Measurements from ENCODE around the gene HOGA1. TPM values are rescaled to one million over a fixed set of nuclear protein-coding genes. Genes with fewer than 3 reads are reported as not detected.

Gene HOGA1
- total and polyA plus RNA-seq, 2 donors (not counting 3 experiments of a cell fraction or from before 2014, with no cell fraction given), result 0.44 to 0.91 TPM

- POLR2A ChIA-PET, result no interaction called here
- Histone ChIP-seq H4K20me1 (replicated peaks; ENCODE audit: control insufficient read depth, extremely low read depth, insufficient read depth, low read length) (no peaks in the 10 kb centered on the region), H3K27me3 (ENCODE audit: control insufficient read depth in 2 of 2, insufficient read depth in 2 of 2, low read length in 2 of 2) (no peaks in the 10 kb centered on the region), H3K9ac (replicated peaks; ENCODE audit: extremely low read depth, insufficient read depth, low read length) (no peak overlapping the region), H3K4me2 (ENCODE audit: insufficient read depth, low read length) (no peak overlapping the region), H3K36me3 (ENCODE audit: control insufficient read depth in 2 of 2, extremely low read depth in 1 of 2, insufficient read depth in 2 of 2, low read length in 2 of 2) (no peaks in the 10 kb centered on the region), H3K9me3 (replicated peaks; ENCODE audit: control insufficient read depth, insufficient read depth, low read length) (no peaks in the 10 kb centered on the region), H3K4me1 (ENCODE audit: control insufficient read depth, extremely low read depth, insufficient read depth, low read length) (no peaks in the 10 kb centered on the region), H2AFZ (ENCODE audit: low read depth, low read length) (no peak overlapping the region), H3K27ac (ENCODE audit: insufficient read depth, low read depth, low read length) (no peak overlapping the region), H3K79me2 (ENCODE audit: control insufficient read depth, insufficient read depth, low read length) (no peaks in the 10 kb centered on the region), H3K4me3 (replicated peaks in 1 of 3; ENCODE audit: insufficient read depth in 1 of 3, low read depth in 1 of 3, low read length in 3 of 3) (no peak overlapping the region), H3K9me1 (replicated peaks; ENCODE audit: control insufficient read depth, extremely low read depth, insufficient read depth, low read length) (no peaks in the 10 kb centered on the region)
- FAIRE-seq, result no peak
- no TSS peak for BruUV-seq (replicated peaks)
- intact Hi-C loops (cut with micrococcal nuclease) (no loop called here), dilution Hi-C loops (cut with MboI; ENCODE audit: extremely low pct_ligation_motif_present, low sequenced_read_pairs) (no loop called here)
- CTCF ChIA-PET, result interaction anchor here (0.9 to 9.6 kb wide), 5 partner anchors 12 to 145 kb away, joined by 3 to 304 read pairs (median 10); partner anchors contain the start of gene ANKRD2
- no peak for DNase-seq (ENCODE audit: low read depth, low spot score)
- TF ChIP-seq FOS (IDR thresholded peaks at IDR 0.05; ENCODE audit: borderline replicate concordance, insufficient read depth, low read length), result no peak
- no peak for TF ChIP-seq MAX (IDR thresholded peaks at IDR 0.05; ENCODE audit: insufficient read depth, insufficient read length)
- TF ChIP-seq MYC (IDR thresholded peaks at IDR 0.05; ENCODE audit: low read depth, low read length), result no peak
- no peak for TF ChIP-seq POLR2AphosphoS5 (IDR thresholded peaks at IDR 0.05; ENCODE audit: insufficient read depth, low read depth, low read length)
- TF ChIP-seq JUN (IDR thresholded peaks at IDR 0.05; ENCODE audit: borderline replicate concordance, insufficient read depth, insufficient read length, low read depth), result no peak
Observed at GRCh38 chr10:97608991-97609561, 24.9 kb downstream of the HOGA1 start.

- H3K36me3 ChIP-seq (ENCODE audit: control insufficient read depth in 2 of 2, extremely low read depth in 1 of 2, insufficient read depth in 2 of 2, low read length in 2 of 2), result no peaks in the 10 kb centered on the region
- H3K9ac ChIP-seq (replicated peaks; ENCODE audit: extremely low read depth, insufficient read depth, low read length), result no peak overlapping the region
- H3K9me3 ChIP-seq (replicated peaks; ENCODE audit: control insufficient read depth, insufficient read depth, low read length), result no peaks in the 10 kb centered on the region
- no peaks in the 10 kb centered on the region for H3K4me1 ChIP-seq (ENCODE audit: control insufficient read depth, extremely low read depth, insufficient read depth, low read length)
- H3K4me3 ChIP-seq (replicated peaks in 1 of 3; ENCODE audit: insufficient read depth in 1 of 3, low read depth in 1 of 3, low read length in 3 of 3), result no peak overlapping the region
- H3K27ac ChIP-seq (ENCODE audit: insufficient read depth, low read depth, low read length), result no peak overlapping the region
- H2AFZ ChIP-seq (ENCODE audit: low read depth, low read length), result no peak overlapping the region
- no peak overlapping the region for H3K4me2 ChIP-seq (ENCODE audit: insufficient read depth, low read length)
- dilution Hi-C loops (cut with MboI; ENCODE audit: extremely low pct_ligation_motif_present, low sequenced_read_pairs) (no loop called here), intact Hi-C loops (cut with micrococcal nuclease) (no loop called here)
- TF ChIP-seq JUN (IDR thresholded peaks at IDR 0.05; ENCODE audit: borderline replicate concordance, insufficient read depth, insufficient read length, low read depth), result no peak
- TF ChIP-seq MYC (IDR thresholded peaks at IDR 0.05; ENCODE audit: low read depth, low read length), result no peak
- no peak for TF ChIP-seq POLR2AphosphoS5 (IDR thresholded peaks at IDR 0.05; ENCODE audit: insufficient read depth, low read depth, low read length)
- no peak for TF ChIP-seq POLR2A (IDR thresholded peaks at IDR 0.05; ENCODE audit: low read depth, low read length)
- TF ChIP-seq FOS (IDR thresholded peaks at IDR 0.05; ENCODE audit: borderline replicate concordance, insufficient read depth, low read length), result no peak
- H3K27me3 ChIP-seq (ENCODE audit: control insufficient read depth in 2 of 2, insufficient read depth in 2 of 2, low read length in 2 of 2), result no peaks in the 10 kb centered on the region
- H3K79me2 ChIP-seq (ENCODE audit: control insufficient read depth, insufficient read depth, low read length), result no peaks in the 10 kb centered on the region
- ChIA-PET CTCF (interaction anchor here (1.0 to 9.6 kb wide), 10 partner anchors 26 to 203 kb away, joined by 4 to 304 read pairs (median 14); partner anchors contain the start of genes ANKRD2 and HOGA1), POLR2A (interaction anchor here (1.5 kb wide), 1 partner anchor 39 kb away, joined by 3 read pairs; the partner anchor contains the start of gene ANKRD2)
- no peaks in the 10 kb centered on the region for H3K9me1 ChIP-seq (replicated peaks; ENCODE audit: control insufficient read depth, extremely low read depth, insufficient read depth, low read length)
- no peaks in the 10 kb centered on the region for H4K20me1 ChIP-seq (replicated peaks; ENCODE audit: control insufficient read depth, extremely low read depth, insufficient read depth, low read length)
- FAIRE-seq, result no peak
- DNase-seq (ENCODE audit: low read depth, low spot score), result no peak
- BruUV-seq (replicated peaks), result no TSS peak
Observed at GRCh38 chr10:97611473-97611872, 27.3 kb downstream of the HOGA1 start.
